ENCODE results near the gene NEGR1. TPM values are rescaled to one million over a fixed set of nuclear protein-coding genes. Genes with fewer than 3 reads are reported as not detected.

Gene NEGR1
- total and polyA plus RNA-seq, 9 of the 15 experiments (the other 6 are each of a cell fraction or from before 2014, with no cell fraction given) = not detected

DNA sequence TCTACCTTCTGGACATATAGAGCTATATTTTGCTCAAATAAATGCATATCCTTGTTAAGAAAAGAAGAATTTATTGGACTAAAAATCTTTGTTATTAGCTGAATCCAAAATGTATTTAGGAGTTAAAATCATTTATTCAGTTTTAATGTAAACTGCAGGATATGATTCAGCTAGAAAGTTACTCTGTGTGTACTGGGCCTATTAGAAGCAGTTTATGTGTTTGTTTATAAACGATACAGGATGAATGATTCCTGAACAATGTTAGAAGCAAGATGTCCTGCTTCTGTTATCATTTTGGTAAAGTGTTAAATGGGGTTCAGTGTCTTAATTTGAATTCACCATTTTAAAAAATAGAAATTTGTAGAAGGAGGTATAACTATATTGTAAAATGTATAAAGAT is 652.3 kb downstream of the NEGR1 start (continued):
- TF ChIP-seq CBX1 (IDR thresholded peaks at IDR 0.05; ENCODE audit: low read depth) = no peak

DNA sequence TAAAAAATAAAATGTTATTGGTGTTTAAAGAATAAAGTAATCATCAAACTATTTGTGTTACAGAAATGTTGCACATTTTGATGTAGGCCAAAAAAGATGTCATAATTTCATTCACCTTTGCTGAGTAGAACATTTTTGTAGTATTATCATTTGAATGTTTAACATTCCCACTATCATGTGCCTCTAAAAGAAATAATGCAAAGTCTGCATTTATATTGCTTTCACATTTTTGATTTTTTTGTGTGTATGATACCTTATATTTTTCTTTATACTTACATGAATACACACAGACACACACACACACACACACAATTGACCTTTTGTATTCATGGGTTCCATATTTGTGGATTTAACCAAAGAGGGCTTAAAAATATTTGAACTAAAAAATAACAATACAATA is 657.3 kb downstream of the NEGR1 start:
- Histone ChIP-seq H3K36me3 (ENCODE audit: control insufficient read depth, insufficient read depth, low read length) (no peaks in the 10 kb centered on the region), H3K4me2 (ENCODE audit: insufficient read depth, low read length) (no peak overlapping the region), H3K4me1 (replicated peaks in 1 of 2; ENCODE audit: control insufficient read depth in 2 of 2, insufficient read depth in 2 of 2, low read length in 2 of 2) (no peaks in the 10 kb centered on the region), H3K9ac (ENCODE audit: insufficient read depth in 1 of 2, low read depth in 2 of 2, low read length in 2 of 2) (no peak overlapping the region), H3K79me2 (ENCODE audit: control insufficient read depth, insufficient read depth, low read length) (no peaks in the 10 kb centered on the region), H3K27me3 (ENCODE audit: control insufficient read depth in 2 of 2, insufficient read depth in 2 of 2, low read length in 2 of 2) (no peaks in the 10 kb centered on the region), H3K27ac (ENCODE audit: extremely low read depth, low read depth, low read length) (no peak overlapping the region), H4K20me1 (replicated peaks; ENCODE audit: control insufficient read depth, insufficient read depth, low read length) (no peaks in the 10 kb centered on the region), H3K9me3 (replicated peaks; ENCODE audit: control insufficient read depth, insufficient read depth, low read depth, low read length) (no peaks in the 10 kb centered on the region), H3K4me3 (no peak overlapping the region), H3K9me1 (ENCODE audit: control insufficient read depth, insufficient read depth, low read length) (no peaks in the 10 kb centered on the region), H2AFZ (ENCODE audit: low read depth, low read length) (no peak overlapping the region)
- ATAC-seq = no peak
- ChIA-PET POLR2A (no interaction called here), CTCF (ENCODE audit: low intra/inter-chr PET ratio) (no interaction called here)
- in situ Hi-C loops (cut with MboI) = no loop called here
- BruUV-seq (replicated peaks) = no TSS peak
- intact Hi-C loops (cut with micrococcal nuclease) = no loop called here
- TF ChIP-seq MTA1 (IDR thresholded peaks at IDR 0.05; ENCODE audit: borderline replicate concordance) = no peak
- TF ChIP-seq ZNF316 (IDR thresholded peaks at IDR 0.05) = peak; percentile 43; the same call in 1 of the 2 replicates
- no peak for TF ChIP-seq TCF3 (CRISPR knock-in tag; IDR thresholded peaks at IDR 0.05)
- no peak for TF ChIP-seq ZNF224 (CRISPR knock-in tag; IDR thresholded peaks at IDR 0.05)
- FAIRE-seq = no peak
- DNase-seq (ENCODE audit: extremely low read depth in 1 of 4, low spot score in 3 of 4) = no peak

DNA sequence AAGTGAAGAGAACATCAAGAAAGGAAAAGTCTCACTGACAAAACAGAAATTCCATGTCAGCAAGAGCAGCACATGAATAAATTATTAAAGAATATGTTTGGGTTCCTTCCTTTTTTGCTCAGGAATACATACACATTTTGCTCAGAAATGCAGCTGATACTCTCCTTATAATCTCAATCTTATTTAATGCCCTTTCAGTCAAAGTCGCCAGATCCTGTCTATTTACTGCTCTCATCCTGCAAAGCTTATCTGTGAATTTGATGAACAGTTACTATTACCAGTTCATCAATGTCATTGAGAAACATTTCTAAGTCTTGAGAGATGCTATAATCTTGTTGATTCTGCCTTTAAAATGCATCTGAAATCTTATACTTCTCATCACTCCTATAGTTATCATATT is 658.5 kb downstream of the NEGR1 start:
- WGBS (ENCODE audit: insufficient coverage, low coverage, missing lambda C conversion rate) = 5% methylated on average over 1 of the region's 1 CpG
- no peak for FAIRE-seq
- TF ChIP-seq POLR3A (IDR thresholded peaks at IDR 0.05; ENCODE audit: borderline replicate concordance, extremely low read depth, insufficient read depth, insufficient read length) (no peak), ASH1L (IDR thresholded peaks at IDR 0.05; ENCODE audit: borderline replicate concordance, low read depth, partially characterized antibody) (no peak), TCFL5 (CRISPR knock-in tag; conservative IDR thresholded peaks at IDR 0.05) (no peak), RBM34 (IDR thresholded peaks at IDR 0.05; ENCODE audit: borderline replicate concordance, insufficient read depth, low read length) (no peak), KLF1 (tag; IDR thresholded peaks at IDR 0.05) (no peak)
- TF ChIP-seq, protein P1, sequence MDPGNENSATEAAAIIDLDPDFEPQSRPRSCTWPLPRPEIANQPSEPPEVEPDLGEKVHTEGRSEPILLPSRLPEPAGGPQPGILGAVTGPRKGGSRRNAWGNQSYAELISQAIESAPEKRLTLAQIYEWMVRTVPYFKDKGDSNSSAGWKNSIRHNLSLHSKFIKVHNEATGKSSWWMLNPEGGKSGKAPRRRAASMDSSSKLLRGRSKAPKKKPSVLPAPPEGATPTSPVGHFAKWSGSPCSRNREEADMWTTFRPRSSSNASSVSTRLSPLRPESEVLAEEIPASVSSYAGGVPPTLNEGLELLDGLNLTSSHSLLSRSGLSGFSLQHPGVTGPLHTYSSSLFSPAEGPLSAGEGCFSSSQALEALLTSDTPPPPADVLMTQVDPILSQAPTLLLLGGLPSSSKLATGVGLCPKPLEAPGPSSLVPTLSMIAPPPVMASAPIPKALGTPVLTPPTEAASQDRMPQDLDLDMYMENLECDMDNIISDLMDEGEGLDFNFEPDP (CRISPR knock-in tag; IDR thresholded peaks at IDR 0.05) = no peak
- TF ChIP-seq, protein P2, sequence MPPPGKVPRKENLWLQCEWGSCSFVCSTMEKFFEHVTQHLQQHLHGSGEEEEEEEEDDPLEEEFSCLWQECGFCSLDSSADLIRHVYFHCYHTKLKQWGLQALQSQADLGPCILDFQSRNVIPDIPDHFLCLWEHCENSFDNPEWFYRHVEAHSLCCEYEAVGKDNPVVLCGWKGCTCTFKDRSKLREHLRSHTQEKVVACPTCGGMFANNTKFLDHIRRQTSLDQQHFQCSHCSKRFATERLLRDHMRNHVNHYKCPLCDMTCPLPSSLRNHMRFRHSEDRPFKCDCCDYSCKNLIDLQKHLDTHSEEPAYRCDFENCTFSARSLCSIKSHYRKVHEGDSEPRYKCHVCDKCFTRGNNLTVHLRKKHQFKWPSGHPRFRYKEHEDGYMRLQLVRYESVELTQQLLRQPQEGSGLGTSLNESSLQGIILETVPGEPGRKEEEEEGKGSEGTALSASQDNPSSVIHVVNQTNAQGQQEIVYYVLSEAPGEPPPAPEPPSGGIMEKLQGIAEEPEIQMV (tag; conservative IDR thresholded peaks at IDR 0.05; ENCODE audit: low read depth) = no peak
- TF ChIP-seq, protein P3, sequence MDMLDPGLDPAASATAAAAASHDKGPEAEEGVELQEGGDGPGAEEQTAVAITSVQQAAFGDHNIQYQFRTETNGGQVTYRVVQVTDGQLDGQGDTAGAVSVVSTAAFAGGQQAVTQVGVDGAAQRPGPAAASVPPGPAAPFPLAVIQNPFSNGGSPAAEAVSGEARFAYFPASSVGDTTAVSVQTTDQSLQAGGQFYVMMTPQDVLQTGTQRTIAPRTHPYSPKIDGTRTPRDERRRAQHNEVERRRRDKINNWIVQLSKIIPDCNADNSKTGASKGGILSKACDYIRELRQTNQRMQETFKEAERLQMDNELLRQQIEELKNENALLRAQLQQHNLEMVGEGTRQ (CRISPR knock-in tag; IDR thresholded peaks at IDR 0.05) = no peak

More for the DNA sequence above, 658.5 kb downstream of the NEGR1 start:
- DNase-seq (ENCODE audit: extremely low read depth in 1 of 4, low spot score in 3 of 4) = no peak
- ChIA-PET CTCF (ENCODE audit: low intra/inter-chr PET ratio) (no interaction called here), POLR2A (no interaction called here)
- no peaks in the 10 kb centered on the region for H3K79me2 ChIP-seq (ENCODE audit: control insufficient read depth, insufficient read depth, low read length)
- BruUV-seq (replicated peaks) = no TSS peak
- no peak for ATAC-seq
- no peak overlapping the region for H2AFZ ChIP-seq (ENCODE audit: low read depth, low read length)
- H3K4me2 ChIP-seq (ENCODE audit: insufficient read depth, low read length) = no peak overlapping the region
- no peaks in the 10 kb centered on the region for H3K9me3 ChIP-seq (replicated peaks; ENCODE audit: control insufficient read depth, insufficient read depth, low read depth, low read length)
- H3K4me3 ChIP-seq = no peak overlapping the region
- no peaks in the 10 kb centered on the region for H3K36me3 ChIP-seq (ENCODE audit: control insufficient read depth, insufficient read depth, low read length)
- in situ Hi-C loops (cut with MboI) (no loop called here), intact Hi-C loops (cut with micrococcal nuclease) (no loop called here)
- H3K4me1 ChIP-seq (replicated peaks in 1 of 2; ENCODE audit: control insufficient read depth in 2 of 2, insufficient read depth in 2 of 2, low read length in 2 of 2) = no peaks in the 10 kb centered on the region
- no peaks in the 10 kb centered on the region for H4K20me1 ChIP-seq (replicated peaks; ENCODE audit: control insufficient read depth, insufficient read depth, low read length)
- no peak overlapping the region for H3K9ac ChIP-seq (ENCODE audit: insufficient read depth in 1 of 2, low read depth in 2 of 2, low read length in 2 of 2)
- H3K27ac ChIP-seq (ENCODE audit: extremely low read depth, low read depth, low read length) = no peak overlapping the region
- H3K9me1 ChIP-seq (ENCODE audit: control insufficient read depth, insufficient read depth, low read length) = no peaks in the 10 kb centered on the region
- no peaks in the 10 kb centered on the region for H3K27me3 ChIP-seq (ENCODE audit: control insufficient read depth in 2 of 2, insufficient read depth in 2 of 2, low read length in 2 of 2)
